GM21576 (cell line): ENCODE measurements around the gene YTHDF1.

ENCODE experiments used
- ATAC-seq: cut with Tn5 transposase; IDR thresholded peaks from one replicate; pipeline ENCODE4 v1.9.1; 2021; ENCODE audit warnings: mild to moderate bottlenecking, moderate library complexity; ENCODE audit not compliant: unreplicated experiment

Gene YTHDF1

DNA sequence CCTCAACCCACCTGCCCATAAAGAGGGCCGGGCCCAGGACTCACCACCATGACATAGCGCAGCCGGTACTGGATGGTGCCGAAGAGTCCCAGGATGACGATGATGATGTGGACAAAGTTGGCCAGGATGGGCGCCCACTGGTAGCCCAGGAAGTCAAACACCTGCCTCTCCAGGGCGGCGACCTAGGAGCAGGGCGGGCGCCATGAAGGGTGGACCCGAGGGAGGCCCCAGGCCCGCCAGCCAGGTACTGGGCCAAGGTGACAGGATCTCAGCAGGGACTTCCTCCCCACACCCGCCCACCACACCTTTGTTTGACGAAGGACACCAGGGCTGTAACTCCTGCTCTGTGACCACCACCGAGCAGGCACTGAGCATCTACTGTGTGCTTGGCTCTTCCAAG lies 34.0 kb upstream of the YTHDF1 start:
- ATAC-seq: no peak

DNA sequence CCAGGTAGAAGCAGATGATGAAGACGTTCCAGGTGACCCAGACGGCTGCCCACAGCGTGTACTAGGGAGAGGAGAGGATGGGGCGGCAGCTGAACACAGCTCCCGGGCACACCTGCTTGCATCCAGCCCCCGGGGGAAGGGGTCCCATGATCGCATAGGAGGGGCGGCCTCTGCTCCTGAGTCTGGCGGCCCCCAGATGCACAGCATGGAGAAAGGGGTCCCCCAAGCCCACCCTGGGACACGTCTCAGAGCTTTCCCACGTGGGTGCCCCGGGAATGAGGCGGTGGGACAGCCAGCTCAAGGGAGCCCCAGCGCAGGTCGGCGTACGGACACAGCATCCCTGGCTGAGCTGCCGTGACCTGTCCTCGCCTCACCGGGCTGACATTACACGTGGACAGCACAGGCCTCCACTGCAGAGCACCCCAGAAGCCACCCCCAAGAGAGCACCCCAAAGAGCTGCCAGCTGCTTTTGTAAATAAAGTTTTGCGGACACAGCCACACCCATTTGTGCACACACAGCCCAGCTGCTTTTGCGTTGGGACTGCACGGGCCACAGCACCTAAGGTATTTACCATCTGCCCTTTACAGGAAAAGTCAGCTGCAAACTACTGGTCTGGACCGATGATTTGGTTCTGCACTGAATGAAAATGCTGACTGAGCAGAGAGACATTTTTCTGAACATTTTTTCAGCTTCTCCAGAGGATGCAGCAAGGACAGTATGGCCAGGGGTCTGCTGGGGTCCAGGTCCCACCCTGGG lies 33.1 kb upstream of the YTHDF1 start:
- ATAC-seq: no peak

DNA sequence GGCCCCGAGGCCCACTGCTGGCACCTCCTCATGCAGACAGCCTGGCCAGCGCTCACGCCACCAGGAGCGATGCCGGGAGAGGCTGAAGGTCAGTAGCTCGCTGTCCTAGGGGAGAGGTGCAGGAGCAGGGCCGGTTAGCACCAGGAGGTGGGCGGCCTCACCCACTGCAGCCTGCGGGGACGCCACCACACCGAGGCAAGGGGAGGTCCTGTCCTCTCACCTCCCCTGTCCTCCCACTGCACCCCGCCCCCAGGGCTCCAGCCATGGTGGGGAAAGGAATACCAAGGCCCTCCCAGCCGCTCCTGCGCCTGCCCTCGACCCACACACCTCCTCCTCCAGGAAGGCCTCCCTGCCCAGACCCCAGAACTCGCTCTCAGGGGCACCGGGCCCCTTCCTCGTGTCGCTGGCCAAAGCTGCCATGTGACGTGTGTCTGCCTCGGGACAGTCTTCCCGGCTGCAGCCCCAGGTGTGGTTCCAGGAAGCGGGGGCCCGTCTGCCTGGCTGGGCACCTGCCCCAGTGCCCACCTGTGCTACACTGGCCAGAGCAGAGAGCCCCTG lies 31.8 kb upstream of the YTHDF1 start:
- no peak for ATAC-seq

DNA sequence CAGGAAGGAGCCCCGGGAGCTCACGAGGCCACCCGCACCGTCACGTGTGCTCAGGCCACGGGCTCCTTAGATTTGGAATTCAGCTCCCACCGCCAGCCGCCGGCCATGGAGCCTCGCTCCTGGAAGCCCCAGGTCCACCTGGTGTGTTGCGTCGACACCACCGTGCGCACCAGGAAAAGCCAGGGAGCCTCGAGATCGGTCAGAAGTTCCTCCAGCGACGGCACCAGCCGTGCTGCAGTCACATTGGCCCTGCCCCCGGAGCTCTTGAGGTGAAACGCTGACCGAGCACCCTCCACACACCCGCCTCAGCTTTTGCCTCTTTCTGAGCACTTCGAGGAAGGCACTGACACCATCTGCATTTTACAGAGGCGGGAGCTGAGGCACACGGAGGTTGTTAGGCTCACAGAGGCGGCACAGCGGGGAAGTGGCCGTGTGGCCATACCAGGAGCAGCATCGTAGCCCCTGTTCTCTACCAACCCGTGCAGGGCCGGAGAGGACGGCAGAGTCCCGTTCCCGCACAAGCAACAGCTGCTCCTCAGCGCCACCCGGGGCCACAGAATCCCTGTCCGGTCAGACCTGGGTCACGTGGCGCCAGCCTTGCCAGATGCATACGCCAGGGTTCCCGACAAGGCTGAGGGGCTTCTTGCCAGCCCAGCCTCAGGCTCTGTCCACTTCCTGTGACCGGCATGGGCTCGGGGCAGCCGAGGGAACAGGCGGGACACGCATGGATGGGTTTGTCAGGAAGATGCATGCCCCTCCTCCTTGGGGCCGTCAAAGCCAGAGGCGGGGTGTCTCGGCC lies 30.8 kb upstream of the YTHDF1 start:
- ATAC-seq: no peak

DNA sequence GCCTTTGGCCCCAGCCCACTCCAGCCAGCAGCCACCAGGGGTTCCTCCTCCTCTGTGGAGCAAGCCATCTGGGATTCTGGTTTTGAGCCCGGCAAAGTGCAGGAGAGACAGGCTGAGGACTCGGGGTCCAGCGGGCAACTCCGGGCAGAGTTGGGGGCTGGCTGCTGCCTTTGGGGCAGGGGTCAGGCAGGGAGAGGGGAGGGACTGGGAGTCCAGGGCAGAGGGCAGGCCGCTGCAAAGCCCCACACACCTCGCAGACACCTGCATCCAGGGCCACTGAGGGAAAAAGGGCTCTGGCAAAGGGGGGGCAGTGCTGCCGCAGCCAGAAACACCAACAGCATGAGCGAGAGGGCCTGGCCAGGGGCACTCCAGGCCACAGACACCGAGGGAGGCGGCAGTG lies 28.5 kb upstream of the YTHDF1 start:
- ATAC-seq: no peak

DNA sequence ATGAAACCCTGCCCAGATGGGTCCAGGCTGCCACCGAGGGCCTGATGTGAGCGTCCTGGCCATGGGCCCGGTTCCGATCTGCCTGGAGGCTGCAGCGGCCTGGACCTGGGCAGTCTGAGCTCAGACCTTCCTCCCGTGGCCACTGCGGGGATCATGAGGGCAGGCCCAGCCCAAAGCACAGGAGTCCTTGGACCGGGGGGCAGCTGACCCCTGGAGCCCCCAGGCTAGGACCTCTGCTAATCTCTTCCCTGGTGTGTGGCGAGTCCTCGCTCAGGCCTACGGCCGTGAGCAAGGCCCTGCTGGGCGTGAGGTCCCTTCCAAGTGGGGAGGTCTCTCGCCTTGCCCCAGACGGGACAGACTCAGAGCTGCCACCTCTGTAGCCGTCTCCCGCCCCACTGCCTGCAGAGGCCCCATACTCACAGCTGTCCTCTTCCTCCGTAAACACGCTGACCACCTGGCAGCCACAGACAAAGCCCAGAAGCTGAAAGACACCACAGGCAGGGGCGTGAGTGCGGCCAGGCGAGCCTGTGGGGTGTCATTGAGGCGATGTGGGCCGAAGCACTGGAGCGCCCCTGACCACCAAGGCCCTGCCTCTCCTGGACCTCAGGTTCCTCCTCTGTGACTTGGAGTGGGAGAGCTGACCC lies 27.8 kb upstream of the YTHDF1 start:
- ATAC-seq: no peak

DNA sequence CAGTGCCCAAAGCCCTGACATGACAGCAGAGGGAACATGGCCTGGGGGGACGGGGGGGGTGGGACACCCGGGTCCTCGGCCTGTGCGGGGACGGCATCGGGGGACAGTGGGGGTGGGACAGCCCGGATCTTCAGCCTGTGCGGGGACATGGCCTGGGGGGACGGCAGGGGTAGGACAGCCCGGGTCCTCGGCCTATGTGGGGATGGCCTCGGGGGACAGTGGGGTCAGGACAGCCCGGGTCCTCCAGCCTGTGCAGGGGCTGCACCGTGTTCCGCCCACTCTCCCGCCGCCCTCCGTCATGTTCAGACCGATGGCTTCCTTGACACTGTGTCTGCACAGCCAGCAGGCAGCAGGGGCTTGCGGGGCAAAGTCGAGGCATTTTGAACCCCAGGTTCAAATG lies 26.8 kb upstream of the YTHDF1 start:
- no peak for ATAC-seq

DNA sequence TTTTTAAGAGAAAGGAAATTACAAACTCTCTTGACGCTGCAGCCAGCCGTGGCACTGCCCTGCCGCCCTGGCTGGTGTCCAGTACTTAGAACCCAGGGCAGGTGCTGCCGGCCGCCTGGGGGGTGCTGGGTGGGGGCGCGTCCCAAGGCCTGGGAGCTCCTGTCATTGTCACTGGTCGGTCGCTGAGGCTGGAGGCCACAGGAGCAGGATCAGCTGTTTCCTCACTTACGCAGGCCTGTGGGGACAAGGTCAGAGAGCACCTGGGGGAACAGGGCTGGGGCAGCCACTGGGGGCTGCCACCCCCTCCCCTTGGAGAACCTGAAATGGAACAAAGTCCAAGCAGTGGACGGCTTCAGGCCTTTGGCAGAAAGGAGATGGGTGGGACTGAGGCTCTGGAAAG lies 25.3 kb upstream of the YTHDF1 start:
- no peak for ATAC-seq

DNA sequence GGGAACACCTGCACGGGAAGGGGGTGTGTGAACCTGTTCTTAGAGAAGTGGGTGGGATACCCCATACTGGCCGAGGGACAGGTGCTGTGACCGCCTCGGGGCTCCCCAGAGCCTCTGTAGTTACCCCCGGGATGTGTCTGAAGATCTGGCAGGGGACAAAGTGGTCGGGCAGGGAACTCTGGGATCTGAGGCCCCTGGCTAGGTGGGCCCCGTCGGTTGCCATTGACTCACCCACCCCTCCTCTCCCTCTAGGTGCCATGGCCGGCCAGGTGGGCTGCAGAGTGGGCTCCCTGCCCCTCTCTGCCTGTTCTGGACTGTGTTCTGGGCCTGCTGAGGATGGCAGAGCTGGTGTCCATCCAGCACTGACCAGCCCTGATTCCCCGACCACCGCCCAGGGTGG lies 24.1 kb upstream of the YTHDF1 start:
- ATAC-seq: no peak

DNA sequence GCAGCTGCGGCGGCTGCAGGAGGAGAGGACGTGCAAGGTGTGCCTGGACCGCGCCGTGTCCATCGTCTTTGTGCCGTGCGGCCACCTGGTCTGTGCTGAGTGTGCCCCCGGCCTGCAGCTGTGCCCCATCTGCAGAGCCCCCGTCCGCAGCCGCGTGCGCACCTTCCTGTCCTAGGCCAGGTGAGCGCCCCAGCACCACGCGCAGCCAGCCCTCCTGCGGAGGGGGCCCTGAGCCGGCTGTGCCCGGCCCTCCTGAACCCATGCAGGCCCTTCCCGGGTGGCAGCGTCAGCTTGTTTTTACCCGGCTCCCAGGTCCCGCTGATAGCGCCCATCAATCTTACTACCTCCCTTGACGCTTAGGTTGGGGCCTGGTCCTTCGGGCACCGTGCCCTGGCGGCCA lies 23.5 kb upstream of the YTHDF1 start:
- no peak for ATAC-seq

DNA sequence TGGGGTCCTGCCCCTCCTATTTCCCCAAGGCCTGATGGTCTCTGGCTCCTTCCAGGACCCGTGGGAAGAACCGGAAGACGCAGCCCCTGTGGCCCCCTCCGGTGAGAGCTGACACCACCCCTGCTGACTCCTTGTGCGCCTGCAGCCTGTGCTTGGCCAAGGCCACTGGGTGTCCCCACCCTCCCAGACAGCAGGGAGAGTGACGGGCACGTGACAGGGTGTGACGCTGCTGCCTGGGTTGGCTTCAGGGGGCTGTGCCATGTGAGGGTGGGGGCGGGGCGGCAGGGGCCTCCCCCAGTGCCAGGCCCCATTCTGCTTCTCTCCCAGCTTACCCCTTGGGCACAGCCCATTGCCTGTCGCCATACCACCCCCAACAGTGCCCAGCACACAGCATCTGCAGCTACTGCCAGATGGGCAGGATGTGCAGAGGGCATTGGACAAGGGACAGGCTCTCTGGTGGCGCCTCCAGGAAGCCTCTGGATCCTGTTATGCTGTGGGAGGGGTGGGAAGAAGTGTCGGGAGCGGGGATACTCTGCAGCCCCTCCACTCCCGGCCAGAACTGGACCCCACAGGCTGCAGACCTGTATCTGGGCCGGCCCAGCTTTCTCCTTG lies 22.7 kb upstream of the YTHDF1 start:
- ATAC-seq: no peak

DNA sequence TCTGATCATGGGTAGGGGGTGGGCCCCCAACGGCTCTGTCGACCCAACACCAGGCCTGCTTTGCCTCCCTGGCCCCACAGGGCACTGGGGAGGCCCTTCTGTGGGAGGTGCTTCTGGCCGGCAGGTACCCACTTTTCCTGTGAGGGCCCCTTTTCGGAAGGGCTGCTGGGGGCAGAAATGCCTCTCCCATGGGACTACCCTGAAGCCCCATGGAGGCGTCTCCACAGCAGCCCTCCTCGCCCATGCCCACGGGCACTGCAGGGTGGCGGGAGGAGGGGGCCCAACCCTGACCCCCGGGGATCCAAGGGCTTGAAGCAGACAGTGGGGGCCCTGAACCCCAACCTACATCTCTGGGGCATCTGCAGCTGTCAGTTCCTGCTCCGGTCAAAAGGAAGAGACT lies 22.1 kb upstream of the YTHDF1 start:
- no peak for ATAC-seq

DNA sequence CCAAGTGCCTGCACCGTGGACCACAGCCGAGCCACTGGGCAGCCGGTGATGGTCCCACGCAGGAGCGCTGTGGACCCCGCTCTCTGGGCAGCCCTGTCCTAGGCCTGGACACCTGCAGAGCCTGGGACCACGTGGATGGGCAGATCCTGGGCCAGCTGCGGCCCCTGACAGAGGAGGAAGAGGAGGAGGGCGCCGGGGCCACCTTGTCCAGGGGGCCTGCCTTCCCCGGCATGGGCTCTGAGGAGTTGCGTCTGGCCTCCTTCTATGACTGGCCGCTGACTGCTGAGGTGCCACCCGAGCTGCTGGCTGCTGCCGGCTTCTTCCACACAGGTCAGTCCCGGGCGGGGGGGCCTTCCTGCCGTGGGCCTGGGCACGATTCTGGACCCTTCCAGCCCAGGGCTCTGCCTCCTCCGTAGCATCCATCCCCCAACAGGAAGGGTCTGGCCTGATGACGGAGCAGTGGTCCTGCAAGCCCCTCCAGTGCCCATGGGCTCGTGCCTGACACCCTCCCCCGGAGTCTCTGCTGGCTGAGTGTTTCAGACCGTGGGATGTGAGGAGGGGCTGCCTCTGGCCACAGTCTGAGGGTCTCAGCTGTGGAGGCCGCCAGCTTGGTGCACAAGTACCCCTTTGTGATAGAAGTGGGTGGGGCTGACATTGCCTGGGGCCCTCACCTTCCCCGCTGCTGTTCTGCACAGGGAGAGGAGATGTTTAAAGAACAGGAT lies 20.3 kb upstream of the YTHDF1 start:
- ATAC-seq: no peak

DNA sequence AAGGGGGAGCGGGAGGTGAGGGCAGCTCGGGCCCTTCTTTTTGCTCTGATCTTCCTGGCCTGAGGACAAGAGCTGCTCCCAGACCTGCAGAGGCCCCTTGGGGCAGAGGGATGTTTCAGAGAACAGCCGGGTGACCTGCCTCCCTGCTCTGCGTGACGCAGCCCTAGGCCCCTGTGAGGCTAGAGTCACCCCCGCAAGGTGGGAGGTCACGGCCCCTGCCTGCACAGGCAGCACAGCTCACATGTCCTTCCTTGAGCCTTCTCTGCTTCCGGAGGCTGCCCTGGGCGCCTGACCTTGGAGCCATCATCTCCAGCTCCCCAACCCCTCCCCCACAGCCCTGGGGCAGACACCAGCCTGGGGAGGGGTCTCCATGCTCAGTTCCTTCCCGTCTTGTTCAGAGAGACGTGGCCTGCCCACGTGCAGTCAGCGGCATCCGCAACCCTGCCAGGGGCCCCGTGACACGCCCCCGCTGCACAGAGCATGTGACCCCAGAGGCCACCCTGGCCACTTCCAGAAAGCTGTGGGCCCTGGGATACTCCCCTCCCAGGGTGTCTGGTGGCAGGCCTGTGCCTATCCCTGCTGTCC lies 19.6 kb upstream of the YTHDF1 start, which contains the start of gene BIRC7:
BIRC7 (plus strand) TSS at position 507 of the 585 bp plus-strand sequence. CDS start 192 bp downstream, outside the sequence.
- ATAC-seq: no peak

DNA sequence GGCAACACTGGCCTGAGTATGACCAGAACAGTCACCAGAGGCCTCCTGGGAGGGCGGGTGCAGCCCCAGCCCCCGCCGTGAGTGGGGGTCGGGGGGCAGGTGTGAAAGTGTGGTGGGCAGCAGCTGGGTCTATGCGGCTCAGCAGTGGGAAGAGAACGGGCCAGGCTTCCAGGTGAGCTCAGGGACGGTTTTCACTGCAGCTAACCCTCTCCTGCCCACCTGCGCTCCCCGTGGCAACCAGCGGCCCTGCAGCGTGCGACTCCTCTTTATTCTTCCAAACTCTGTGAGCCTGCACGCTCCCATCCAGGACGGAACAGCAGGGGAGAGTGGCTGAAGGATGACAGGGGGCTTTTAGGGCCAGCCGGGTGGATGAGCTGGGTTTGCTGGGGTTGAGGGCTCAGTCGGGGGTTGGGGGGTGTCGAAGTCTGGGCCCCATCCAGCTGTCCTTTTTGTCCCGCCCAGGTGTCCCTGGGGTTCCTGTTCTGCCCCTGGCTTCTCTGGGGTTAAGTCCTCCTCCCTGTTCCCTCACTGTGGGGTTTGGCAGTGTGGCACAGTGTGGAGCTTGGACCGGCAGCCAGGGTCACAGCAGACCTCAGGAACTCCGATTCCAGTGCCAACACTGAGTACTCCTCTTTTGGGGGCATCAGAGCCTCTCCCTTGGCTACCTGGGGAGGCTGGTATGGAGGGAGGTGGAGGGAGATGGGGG lies 18.9 kb upstream of the YTHDF1 start:
- no peak for ATAC-seq

DNA sequence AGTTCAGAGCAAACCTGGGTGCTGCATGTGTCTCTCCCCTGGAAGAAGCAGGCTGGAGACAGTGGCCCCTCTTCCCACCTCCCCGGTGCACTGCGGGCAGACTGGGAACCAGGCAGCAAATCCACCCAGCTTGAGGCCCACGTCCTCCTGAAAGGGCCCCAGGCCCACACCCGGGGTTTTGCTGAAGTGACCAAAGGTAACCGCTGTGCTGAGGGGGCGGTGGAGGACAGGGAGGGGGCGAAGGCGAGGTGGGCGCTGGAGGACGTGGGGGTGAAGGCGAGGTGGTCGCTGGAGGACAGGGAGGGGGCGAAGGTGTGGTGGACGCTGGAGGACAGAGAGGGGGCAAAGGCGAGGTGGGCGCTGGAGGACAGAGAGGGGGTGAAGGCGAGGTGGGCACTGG lies 18.0 kb upstream of the YTHDF1 start:
- no peak for ATAC-seq

DNA sequence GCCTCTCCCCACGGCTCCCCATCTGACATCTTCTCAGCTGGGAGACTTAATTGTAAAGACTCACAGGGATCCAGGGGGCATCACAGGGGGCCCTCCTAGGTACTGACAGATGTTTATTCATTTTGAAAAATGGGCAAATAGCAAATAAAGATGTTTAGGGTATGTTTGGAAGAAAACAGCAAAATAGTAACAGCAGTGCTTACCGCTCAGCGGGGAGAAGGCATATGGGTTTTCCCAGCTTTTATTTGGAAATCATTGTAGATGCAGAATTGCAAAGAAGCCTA lies 17.1 kb upstream of the YTHDF1 start:
- ATAC-seq: no peak

DNA sequence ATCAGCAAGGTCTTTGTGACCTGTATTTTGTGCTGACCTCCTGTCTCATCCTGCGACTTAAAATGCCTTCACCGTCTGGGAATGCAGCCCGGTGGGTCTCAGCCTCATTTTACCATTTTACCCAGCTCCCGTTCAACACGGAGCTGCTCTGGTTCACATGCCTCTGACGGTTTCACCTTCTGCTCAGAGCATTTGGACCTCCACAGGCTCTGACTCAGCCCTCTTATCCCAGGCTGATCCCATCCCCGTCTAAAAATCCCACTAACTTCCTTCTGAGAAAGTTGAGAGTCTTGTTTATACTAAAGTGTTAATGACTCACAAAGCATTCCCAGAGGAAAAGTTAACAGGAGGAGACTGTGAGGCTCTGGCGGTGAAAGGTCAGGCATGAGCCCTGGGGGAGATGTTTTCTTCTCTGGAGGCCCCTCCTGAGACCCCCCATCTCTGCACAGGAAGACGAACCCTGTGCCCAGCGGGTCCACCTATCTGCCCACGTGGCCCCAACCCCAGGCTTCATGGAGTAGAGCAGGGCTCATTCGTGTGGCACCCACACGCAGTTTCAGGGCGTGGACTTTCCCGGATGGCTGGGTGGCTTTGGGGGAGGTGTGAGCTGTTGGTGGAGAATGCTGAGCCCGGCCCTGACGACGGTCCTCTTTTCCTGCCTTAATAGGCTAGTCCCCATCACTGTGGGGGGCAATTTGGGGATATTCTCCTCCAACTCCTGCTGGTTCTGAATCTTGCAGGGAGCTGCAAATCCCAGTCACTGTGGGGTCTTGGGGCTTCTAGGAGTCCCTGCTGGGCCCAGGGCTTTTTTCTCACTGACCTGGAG lies 16.5 kb upstream of the YTHDF1 start:
- no peak for ATAC-seq

DNA sequence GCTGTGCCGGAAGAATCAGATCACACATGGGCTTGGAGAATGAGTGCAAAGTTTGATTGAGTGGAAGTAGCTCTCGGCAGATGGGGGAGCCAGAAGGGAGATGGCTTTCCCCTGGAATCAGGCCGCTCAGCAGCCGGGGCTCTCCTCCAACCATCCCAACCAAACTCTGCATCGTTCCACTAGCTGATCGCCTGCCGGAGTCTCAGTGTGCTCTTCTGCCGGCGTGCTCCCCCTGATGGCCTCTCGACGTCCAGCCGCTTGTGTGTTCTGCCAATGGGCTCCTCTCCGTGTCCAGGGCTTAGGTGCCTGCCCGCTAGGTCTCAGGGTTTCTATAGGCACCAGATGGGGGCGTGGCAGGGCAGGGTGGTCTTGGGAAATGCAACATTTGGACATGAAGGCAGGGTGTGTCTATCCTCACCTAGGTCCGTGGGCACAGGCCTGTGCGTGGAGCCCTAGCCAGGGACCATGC lies 14.9 kb upstream of the YTHDF1 start:
- no peak for ATAC-seq
